ENCODE measurements around the gene TLCD5. TPM values are rescaled to one million over a fixed set of nuclear protein-coding genes. Genes with fewer than 3 reads are reported as not detected.

The TLCD5 gene
- 1 to 10 TPM in 1 of 3 donors, under 1 TPM in 2; 0.46 to 3.8 (median 0.51) TPM for total RNA-seq
- long read RNA-seq, donor 1, full-length matches to known transcripts = 7 of 8 reads
- long read RNA-seq, donor 1, partial matches to known transcripts = 0 of 8 reads
- long read RNA-seq, donor 1, other reads (novel, unspliced or antisense) = 1 of 8 reads
- long read RNA-seq, donor 2 = 0 reads

DNA sequence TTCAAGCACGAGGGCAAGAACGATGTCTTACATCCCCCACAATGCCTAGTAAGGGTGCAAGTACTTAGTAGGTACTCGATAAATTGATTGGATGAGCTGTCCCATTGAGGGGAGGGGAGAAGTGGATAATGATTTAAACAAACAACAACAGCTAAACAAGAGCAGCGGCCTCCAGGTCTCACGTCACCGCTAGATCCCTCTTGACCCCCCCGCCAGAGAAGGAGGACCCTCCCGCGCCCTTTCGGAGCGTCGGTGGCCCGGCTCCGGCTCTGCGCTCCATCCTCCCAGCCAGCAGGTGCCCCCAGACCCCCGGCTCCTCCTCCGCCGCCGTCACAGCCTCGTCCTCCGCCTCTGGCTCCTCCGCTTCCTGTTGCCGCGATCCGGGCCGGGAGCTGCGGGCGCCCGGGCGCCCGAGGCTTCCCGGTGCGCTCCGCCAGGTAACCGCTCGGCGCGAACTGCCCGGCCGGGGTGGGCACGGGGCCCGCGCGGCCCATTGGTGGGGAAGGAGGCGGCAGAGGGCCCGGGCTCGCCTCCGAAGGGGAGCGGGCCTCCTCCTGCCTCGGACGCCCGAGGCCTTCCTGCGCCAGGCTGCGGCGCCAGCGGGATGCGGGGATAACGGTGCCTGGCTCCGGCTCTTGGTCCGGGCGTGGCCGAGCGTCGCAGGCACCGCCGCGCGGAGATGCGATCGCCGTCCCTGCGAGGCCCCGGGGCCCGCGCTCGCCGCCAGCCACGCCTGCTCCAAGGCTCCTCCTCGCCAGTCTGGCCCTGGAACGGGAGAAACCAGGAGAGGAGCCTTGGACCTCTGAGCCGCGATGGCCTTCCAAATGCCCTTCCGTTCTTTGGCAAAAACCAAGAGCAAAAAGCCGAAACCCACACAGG lies at the start of gene TLCD5:
Gene TLCD5, plus strand, starts transcription at position 368 of the 879 bp plus-strand sequence. CDS start 2,143 bp downstream, outside the sequence.
- H3K4me3 ChIP-seq = peak within 1 kb of the TSS; percentile 17
- no peaks in the 10 kb centered on the region for H3K36me3 ChIP-seq (ENCODE audit: low read depth)
- H3K4me1 ChIP-seq (ENCODE audit: low read depth) = peaks cover 14% of the 10 kb centered on the region
- TF ChIP-seq, protein P1, sequence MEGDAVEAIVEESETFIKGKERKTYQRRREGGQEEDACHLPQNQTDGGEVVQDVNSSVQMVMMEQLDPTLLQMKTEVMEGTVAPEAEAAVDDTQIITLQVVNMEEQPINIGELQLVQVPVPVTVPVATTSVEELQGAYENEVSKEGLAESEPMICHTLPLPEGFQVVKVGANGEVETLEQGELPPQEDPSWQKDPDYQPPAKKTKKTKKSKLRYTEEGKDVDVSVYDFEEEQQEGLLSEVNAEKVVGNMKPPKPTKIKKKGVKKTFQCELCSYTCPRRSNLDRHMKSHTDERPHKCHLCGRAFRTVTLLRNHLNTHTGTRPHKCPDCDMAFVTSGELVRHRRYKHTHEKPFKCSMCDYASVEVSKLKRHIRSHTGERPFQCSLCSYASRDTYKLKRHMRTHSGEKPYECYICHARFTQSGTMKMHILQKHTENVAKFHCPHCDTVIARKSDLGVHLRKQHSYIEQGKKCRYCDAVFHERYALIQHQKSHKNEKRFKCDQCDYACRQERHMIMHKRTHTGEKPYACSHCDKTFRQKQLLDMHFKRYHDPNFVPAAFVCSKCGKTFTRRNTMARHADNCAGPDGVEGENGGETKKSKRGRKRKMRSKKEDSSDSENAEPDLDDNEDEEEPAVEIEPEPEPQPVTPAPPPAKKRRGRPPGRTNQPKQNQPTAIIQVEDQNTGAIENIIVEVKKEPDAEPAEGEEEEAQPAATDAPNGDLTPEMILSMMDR (IDR thresholded peaks at IDR 0.05) = no peak
- H3K9me3 ChIP-seq = no peaks in the 10 kb centered on the region
- intact Hi-C loops (cut with DNase I, micrococcal nuclease) = no loop called here
- peak in 2 of 3 donors; percentile 65 to 67 for DNase-seq
- ATAC-seq = peak; percentile 75

GRCh38 chr11:120279502-120279901 lies 45.6 kb upstream of the TLCD5 start:
- DNase-seq (no peak), ATAC-seq (no peak)
- no peaks in the 10 kb centered on the region for H3K4me1 ChIP-seq (ENCODE audit: low read depth)
- intact Hi-C loops (cut with DNase I, micrococcal nuclease) = no loop called here
- H3K36me3 ChIP-seq (ENCODE audit: low read depth) = no peaks in the 10 kb centered on the region
- no peaks in the 10 kb centered on the region for H3K9me3 ChIP-seq
- TF ChIP-seq, protein P1 (IDR thresholded peaks at IDR 0.05) = no peak
- no peak overlapping the region for H3K4me3 ChIP-seq

GRCh38 chr11:120280600-120281051 lies 44.5 kb upstream of the TLCD5 start:
- ATAC-seq = no peak
- intact Hi-C loops (cut with DNase I, micrococcal nuclease) = no loop called here
- no peaks in the 10 kb centered on the region for H3K9me3 ChIP-seq
- DNase-seq = no peak
- H3K4me1 ChIP-seq (ENCODE audit: low read depth) = no peaks in the 10 kb centered on the region
- H3K4me3 ChIP-seq = no peak overlapping the region
- TF ChIP-seq, protein P1 (IDR thresholded peaks at IDR 0.05) = no peak
- H3K36me3 ChIP-seq (ENCODE audit: low read depth) = no peaks in the 10 kb centered on the region

DNA sequence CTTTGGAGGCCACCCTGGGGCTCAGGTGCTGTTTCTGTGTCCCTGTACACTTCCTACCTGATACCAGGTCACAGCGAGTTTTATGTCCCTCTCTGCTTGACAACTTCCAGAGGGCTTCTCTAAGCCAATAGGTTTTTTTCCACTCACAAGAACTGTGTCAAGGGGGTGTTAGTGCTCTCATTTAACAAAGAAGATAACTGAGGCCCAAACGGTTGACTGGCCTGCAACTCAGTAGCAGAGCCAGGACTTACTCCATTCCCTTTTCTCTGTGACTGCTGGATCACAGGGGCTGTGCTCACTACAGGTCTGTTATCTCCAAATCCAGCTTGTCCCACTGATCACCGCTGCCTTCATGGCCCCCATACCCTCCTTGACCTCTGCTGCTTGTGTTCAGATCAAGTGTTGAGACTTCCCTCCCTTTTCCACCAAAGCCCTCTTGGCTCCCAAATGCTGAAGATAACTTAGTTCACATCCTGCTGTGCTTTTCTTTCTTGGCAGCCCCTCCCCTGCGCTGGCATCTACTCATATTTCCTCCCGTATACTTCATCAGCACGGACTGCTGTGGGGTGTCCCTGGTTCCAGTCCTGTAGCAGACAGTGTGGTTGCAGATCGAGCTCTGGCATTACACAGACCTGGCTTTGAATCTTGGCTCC lies 43.8 kb upstream of the TLCD5 start:
- DNase-seq (no peak), ATAC-seq (no peak)
- TF ChIP-seq, protein P1 (IDR thresholded peaks at IDR 0.05) = no peak
- no peak overlapping the region for H3K4me3 ChIP-seq
- no peaks in the 10 kb centered on the region for H3K4me1 ChIP-seq (ENCODE audit: low read depth)
- no peaks in the 10 kb centered on the region for H3K9me3 ChIP-seq
- intact Hi-C loops (cut with DNase I, micrococcal nuclease) = no loop called here
- H3K36me3 ChIP-seq (ENCODE audit: low read depth) = no peaks in the 10 kb centered on the region

- no peaks in the 10 kb centered on the region for H3K4me1 ChIP-seq (ENCODE audit: low read depth)
- no peak for ATAC-seq
Observed at GRCh38 chr11:120283124-120283523, 42.0 kb upstream of the TLCD5 start.

More at GRCh38 chr11:120283124-120283523, 42.0 kb upstream of the TLCD5 start:
- Histone ChIP-seq H3K36me3 (ENCODE audit: low read depth) (no peaks in the 10 kb centered on the region), H3K9me3 (no peaks in the 10 kb centered on the region), H3K4me3 (no peak overlapping the region)
- DNase-seq = no peak
- intact Hi-C loops (cut with DNase I, micrococcal nuclease) = no loop called here
- TF ChIP-seq, protein P1 (IDR thresholded peaks at IDR 0.05) = no peak

Measured in mucosa of descending colon (tissue), 3 donors.